Ovary (tissue), 3 donors: Measurements from ENCODE around the gene SHISA8.

Source experiments
- EP300 ChIP-seq: sonication (generic); formaldehyde crosslinking; IDR thresholded peaks from one replicate; pipeline ENCODE4 v1.6.1; 2017; ENCODE audit warnings: antibody characterized with exemption
- POLR2A ChIP-seq: fragments of 450-650 bp; IDR thresholded peaks from one replicate; pipeline ENCODE4 v1.6.1; 2017; ENCODE audit warnings: antibody characterized with exemption, mild to moderate bottlenecking, moderate library complexity
- TF ChIP-seq, protein P1 (sequence below), 3 donors: fragments of 450-650 bp in 2 of 3; fragments of 200-600 bp in 1 of 3; IDR thresholded peaks; one replicate each; pipeline versions ENCODE4 v1.5.1 to v1.8.0; 2016 to 2022; ENCODE audit warnings: antibody characterized with exemption in 3 of 3, mild to moderate bottlenecking in 1 of 3
- donor health status: DM: no; HTN: no; CAD: no.

GRCh38 chr22:41947424-41948080 lies 32.7 kb upstream of the SHISA8 start:
- TF ChIP-seq POLR2A = no peak
- TF ChIP-seq EP300 = no peak
- TF ChIP-seq, protein P1, sequence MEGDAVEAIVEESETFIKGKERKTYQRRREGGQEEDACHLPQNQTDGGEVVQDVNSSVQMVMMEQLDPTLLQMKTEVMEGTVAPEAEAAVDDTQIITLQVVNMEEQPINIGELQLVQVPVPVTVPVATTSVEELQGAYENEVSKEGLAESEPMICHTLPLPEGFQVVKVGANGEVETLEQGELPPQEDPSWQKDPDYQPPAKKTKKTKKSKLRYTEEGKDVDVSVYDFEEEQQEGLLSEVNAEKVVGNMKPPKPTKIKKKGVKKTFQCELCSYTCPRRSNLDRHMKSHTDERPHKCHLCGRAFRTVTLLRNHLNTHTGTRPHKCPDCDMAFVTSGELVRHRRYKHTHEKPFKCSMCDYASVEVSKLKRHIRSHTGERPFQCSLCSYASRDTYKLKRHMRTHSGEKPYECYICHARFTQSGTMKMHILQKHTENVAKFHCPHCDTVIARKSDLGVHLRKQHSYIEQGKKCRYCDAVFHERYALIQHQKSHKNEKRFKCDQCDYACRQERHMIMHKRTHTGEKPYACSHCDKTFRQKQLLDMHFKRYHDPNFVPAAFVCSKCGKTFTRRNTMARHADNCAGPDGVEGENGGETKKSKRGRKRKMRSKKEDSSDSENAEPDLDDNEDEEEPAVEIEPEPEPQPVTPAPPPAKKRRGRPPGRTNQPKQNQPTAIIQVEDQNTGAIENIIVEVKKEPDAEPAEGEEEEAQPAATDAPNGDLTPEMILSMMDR (IDR thresholded peaks at IDR 0.05) = no peak
